Non-pigmented ciliary epithelial cell (primary cell): ENCODE measurements around the gene TET2.

Experiments used
- DNase-seq: peaks from one replicate; pipeline ENCODE4 v3.0.0-alpha.2; 2010; ENCODE audit warnings: low read depth

Gene TET2

DNA sequence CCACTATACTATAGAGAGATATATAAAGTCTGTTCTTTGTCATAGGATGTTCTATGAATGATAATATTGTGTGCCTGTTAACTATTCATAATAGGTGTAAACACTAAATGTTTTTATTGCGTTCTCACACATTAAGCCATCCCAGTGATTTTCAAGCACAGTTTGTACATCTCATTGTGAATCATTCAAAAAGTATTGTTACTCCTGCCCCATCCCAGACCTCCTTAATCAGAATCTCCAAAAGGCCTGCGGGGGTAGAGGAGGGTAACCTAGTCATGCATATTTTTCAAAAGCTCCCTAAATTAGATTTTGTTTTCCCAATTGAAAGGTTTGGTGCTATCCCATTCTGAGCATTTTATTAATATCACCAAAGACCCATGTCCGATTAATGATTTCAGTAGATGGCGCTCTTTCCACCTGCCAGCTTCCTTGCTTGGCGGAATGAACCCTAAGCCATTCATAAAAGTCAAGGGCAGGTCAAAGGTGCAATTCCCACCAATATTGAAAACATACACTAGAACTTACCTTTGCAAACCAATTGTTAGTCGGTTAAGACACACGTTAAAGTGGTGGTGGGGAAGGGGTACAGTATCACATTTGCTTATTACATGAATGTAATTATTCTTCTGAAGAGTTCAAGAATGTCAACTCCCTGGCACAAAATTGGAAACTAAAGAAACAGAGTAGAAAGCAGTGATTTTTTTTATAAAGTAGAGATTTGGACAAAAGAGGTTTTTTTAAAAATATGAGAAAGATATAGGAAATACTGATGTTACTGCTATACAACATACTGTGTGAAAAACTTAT, 5.8 kb upstream of the TET2 start:
- DNase-seq, result no peak

DNA sequence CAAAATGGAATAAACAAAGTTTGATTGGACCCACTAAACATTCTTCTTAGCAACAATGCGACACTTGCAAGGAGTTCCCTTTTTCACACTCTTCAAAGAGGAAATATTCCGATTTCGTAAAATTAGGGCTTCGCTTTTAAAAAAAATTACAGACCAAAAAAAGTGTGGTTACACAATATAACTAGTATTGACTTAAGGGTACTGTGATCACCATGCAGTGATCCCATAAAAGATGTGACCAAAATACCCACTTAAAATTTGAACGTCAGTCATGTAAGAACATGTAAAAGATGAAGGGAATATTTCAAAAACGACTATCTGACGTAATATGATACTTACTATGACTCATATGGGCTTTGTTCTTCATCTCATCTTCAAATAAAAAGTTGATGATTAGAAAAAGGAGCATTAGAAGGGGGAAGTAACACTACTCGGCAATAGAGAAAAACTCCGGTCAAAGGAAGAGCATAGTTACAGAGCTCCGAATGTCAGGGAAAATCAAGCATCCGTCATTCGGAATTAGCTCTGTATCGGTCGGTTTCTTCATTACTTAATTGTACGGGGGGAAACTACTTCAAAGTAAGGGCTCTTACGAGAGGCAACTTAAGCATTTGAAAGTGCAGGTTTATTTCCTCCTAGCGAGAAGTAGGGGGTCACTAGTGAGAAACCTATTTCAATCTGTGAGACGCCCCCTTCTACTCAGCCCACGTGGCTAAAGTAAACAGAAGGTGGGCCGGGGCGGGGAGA, 1.3 kb upstream of the TET2 start:
- DNase-seq, result no peak

DNA sequence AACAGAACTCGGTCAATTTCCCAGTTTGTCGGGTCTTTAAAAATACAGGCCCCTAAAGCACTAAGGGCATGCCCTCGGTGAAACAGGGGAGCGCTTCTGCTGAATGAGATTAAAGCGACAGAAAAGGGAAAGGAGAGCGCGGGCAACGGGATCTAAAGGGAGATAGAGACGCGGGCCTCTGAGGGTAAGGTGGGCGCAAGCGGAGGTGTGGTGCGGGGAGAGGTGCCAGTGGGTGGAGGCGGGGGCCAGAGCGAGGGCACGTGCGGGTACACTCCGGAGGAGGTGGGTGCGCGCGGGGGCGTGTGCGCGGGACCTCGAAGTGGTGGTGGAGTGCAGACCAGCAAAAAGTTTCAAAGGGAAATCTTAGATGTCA, 787 bp upstream of the TET2 start:
- no peak for DNase-seq

DNA sequence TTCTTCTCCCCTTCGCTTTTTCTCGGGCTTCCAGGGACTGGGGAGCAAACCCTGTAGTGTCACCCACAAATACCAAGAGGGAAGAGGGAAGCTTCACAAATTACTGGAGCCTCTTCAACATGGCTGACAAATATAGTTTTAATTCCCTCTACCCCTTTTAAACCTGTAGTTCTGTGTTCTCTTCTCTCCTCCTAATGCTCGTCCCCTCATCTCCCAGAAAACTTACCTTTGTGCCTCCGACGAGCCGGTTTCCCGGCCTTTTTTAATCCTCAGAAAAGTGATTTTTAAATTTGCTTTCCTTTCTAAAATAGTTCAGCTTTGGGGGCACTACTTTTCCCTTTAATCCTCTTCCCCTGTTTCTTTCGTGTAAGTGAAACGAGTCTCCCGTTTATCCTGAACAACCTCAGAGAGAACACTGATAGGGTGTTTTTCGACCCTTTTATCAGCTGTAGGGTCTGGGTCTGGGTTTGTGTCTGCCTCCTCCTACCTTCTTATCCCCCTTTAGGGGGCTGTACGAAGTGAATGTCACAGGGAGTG, 408 bp downstream of the TET2 start:
- no peak for DNase-seq

DNA sequence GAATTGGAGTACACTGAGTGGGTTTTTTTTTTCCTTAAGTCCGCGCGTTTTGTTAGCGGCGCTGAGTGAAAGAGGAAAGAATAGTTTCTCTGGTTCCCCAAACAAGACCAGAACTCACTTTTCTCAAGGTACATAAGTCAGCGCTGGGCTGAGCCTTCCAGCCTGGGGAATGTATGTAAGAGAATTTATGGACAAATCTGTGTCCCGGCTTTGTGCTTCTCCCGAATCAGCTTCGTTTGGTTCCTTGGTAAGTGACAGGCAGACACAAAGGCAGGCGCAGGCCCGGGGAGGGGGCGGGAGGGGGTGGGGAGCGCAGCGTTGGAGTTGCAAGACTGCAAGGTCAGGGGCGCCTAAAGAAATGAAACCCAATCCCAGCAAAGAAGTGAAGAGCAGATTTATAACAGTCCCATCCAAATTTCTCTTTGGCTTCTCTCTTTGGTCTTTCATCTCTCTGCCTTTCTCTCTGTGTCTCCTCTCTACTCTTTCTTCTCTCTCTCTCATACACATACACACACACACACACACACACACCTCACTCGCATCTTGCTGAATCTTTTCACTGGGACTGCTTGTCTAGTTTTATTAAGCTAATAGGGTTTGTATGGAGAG, 981 bp downstream of the TET2 start:
- DNase-seq, result no peak

DNA sequence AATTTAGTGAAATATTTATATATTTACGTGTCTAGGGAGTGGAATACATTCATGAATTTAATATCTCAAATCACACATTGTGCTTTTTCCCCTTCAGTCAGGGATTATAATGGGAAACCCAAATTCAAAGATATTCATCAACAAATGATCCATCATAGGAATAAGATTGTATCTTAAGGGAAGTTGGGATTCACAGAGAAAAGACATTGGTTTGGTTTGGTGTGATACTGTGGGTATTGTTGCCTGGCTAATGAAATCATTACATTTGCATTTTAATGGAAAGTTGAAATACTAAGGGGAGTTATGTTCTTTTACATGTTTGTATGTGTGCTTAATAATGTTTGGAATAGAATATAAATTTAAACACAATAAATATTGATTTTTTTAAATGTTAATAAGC, 1.7 kb downstream of the TET2 start:
- no peak for DNase-seq

DNA sequence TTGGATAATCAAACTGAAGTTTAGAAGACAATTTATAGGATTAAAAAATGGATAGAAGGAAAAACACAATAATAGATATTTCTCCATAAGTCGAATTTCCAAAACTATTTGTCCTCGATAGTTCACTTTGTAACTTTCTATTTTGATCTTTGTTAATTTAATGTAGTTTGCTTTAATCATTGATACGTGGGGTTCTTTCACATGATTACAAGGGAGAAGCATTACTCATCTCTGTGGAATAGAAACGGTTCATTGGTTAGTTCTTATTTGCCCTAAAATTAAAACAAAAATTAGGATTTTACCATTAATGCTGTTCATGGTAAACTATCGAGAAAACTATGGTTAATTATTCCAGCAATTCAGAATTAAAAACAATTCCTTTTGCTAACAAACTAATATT, 2.1 kb downstream of the TET2 start:
- no peak for DNase-seq

DNA sequence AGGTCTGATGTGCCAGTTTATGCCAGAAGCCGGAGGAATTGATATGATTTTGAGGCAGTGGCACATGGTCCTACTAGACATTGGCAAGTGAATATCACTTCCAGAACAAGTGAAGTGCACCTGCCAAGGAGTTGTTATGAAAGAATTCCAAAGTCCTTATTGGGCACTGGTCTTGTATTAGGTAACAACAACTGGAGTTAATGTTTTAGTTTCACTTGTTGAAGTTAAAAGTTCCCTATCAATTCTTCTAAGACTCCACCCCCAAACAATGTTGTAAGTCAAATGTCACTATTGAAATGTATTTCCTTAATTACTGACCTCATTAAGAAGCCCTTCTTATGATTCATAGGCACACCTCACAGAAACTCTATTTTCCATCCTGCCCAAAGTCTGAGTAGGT, 3.1 kb downstream of the TET2 start:
- DNase-seq, result no peak

DNA sequence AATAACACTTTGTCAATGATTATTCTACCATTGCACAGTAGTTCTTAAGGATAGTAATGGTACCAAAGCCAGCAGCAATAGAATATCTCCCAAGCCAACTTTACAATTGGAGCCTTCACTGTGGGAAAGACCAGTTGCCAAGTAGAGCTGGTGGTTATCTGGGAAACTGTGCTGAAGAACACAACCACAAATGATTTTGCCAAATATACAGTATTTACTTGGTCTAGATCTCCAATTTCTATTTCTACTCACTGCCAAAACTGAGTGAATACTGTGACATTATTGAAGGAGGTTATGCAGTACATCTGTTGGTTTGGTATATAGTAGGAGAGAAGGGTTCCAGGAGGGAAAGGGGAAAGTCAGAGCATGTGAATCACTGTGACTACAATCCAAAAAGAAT, 3.8 kb downstream of the TET2 start:
- DNase-seq, result no peak

DNA sequence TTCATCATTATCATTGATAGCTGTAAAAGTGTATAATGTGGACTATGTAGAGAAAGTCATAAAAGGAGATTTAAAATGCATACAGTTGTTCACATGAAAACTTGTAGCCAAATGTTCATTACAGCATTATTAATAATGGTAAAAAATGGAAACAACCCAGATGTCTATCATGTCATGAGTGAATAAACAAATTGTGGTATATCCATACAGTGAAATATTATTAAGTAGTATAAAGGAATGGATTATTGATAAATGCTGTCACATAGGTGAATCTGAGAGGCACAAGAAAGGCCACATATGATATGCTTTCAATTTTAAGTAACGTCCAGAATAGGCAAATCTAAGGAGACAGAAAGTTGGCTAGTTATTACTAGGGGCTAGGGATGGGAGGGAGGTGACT, 7.1 kb downstream of the TET2 start:
- DNase-seq, result no peak

DNA sequence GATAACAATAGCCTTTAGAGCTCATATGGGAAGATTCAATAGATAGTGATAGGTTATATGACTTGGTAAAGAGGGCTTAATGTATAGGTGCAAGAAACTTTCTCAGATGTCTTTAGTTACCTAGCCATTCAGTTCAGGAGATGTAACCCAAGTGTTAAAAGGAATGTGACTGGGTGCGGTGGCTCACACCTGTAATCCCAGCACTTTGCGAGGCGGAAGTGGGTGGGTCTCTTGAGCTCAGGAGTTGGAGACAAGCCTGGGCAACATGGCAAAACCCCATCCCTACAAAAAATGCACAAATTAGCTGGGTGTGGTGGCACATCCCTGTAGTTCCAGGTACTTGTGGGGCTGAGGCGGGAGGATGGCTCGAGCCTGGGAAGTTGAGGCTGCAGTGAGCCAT, 7.9 kb downstream of the TET2 start:
- no peak for DNase-seq

DNA sequence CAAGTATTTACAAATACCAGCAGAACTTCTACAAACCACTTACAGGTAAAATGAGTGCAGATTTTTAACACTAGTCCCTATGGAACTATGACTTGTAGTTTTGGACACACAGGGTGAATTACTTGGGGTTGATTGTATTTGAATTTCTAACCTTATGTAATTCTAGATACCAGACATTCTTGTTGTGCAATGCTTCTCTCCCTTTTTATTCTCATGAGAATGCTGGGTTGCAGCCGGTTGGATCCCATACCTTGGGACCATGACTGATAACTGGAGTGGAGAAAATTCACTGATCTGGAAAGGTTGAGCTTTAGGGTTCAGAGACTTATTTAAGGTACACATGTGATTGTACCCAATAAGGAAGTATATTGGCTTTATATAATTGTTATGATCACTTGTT, 8.8 kb downstream of the TET2 start:
- DNase-seq, result no peak

DNA sequence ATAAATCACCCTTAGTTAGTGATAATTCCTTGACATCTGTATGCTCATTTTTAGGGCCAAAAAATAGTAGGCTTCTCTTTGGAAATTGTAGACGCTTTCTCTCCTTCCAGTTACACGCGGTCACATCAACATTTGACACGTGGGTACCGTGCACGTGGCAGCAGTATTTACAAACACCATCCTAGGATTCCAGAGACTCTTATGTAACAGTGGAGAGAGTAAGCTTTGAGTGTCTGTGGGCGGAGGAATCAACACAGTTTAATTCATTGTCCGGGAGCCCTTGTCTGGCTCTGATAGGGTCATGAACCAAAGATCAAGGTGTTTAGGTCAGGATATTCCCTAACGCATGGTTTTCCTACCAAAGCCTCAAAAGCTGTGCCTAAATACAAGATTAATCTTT, 12.2 kb downstream of the TET2 start:
- no peak for DNase-seq

DNA sequence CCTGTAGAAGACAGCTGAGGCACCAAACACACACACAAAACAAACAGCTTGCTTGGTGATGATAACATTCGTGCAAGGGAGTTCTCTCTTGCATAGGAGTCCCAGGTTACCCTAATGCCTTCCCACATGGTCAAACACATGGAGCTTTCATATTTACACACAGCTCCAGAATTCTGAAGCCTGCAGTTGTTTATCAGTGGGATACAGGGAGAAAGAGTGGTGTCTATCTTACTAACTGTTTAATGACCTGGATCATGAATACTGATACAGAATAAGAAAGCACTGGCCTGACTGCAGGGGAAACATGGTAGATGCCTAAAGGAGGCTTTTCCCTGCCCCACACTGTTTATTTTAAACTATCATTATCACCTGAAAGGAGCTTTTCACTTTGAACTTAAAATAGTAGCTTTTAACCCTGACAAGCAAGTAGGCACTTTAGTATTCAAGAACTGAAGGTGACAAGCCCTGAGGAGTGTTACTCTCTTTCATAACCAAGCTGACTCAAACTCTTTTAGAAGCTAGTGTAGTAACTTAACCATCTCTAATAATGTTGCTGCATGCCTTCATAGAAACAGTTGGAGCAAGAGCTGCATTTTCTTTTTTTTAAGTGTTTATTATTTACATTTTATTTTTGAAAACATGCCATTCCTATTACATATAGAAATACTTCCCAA, 15.6 kb downstream of the TET2 start:
- DNase-seq, result no peak

DNA sequence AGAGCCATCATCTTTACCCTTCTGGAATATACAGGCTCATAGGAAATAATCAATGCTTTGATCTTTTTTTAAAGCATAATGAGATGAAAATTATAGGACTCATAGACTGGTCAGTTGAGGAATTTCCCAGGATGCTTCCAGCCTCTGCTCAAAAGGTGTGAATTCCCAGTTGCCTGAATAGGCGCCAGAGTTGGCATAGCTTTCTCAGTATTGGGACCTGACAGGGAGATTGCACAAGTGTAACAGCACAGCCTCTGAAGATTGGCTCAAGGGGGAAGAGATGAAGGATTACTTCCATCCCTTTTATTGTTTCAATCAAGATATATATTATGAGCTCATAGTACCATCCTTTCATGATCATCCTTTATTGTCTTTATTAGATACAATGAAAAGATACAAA, 17.9 kb downstream of the TET2 start:
- no peak for DNase-seq

DNA sequence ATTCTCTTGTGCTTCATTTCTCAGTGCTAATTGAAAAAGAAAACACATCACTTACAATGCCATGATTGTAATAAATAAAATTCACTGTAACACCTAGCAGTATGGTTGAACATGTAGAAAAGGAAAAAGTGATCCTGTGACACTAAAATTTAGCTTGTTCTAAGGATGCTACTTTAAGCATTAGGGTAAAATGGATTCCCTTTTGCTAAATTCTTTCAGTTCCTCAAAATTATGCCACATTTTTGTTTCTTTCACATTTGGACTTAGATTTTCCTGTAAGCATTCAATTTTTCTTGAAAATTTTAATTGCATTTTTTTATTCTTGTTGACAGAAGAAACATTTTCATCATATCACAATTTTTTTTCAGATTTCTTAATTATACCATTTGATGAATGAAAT, 19.4 kb downstream of the TET2 start:
- DNase-seq, result no peak

DNA sequence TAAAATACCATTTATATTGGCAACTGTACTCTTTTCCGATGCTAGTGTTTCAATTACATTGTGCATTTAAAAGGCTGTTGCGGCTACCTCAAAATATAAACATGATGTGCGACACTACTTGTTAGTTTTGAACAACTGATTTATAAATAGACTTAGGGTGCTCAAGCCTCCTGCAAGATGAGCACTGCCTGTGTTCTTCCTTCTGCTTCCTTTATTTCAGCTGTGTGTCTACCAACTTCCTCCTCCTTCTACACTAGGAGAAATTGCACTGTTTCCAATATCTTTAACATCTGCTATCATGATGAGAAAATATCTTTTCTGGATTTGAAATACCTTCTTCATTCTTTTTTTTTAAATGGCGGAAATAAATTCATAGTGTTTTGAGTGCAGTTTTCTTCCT, 24.0 kb downstream of the TET2 start:
- no peak for DNase-seq

DNA sequence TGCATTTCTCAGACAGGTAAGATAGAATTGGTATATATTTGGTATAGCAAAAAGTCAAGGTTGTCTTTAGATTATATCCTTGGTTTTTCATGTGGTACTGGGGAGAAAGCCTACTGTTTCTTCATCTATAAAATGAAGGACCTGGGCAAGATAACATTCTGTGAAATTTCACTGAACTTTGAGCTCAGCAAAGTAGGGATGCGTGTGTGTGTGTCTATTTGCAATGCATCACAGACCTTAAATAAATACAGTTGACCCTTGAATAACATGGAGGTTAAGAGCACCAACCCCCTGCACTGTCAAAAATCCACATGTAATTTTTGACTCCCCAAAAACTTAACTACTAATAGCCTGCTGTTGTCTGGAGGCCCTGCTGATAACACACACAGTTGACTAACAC, 25.2 kb downstream of the TET2 start:
- no peak for DNase-seq

DNA sequence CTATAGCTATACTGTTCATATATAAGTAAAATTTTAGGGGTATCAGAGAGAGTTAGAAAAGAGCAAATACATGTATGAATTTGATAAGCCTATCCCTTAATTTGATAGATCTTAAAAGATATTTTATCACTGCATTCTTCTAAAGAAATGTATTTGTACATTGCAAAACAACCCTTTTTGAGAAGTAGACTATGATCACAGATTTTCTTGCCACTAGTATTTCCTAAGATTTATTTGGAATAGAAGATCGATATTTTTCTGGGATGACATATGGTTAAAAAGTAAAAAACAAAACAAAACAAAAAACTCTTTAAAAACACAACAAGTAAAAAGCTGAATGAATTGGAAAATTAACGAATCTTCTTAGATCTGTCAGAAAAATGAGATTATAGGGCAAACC, 27.4 kb downstream of the TET2 start:
- no peak for DNase-seq

DNA sequence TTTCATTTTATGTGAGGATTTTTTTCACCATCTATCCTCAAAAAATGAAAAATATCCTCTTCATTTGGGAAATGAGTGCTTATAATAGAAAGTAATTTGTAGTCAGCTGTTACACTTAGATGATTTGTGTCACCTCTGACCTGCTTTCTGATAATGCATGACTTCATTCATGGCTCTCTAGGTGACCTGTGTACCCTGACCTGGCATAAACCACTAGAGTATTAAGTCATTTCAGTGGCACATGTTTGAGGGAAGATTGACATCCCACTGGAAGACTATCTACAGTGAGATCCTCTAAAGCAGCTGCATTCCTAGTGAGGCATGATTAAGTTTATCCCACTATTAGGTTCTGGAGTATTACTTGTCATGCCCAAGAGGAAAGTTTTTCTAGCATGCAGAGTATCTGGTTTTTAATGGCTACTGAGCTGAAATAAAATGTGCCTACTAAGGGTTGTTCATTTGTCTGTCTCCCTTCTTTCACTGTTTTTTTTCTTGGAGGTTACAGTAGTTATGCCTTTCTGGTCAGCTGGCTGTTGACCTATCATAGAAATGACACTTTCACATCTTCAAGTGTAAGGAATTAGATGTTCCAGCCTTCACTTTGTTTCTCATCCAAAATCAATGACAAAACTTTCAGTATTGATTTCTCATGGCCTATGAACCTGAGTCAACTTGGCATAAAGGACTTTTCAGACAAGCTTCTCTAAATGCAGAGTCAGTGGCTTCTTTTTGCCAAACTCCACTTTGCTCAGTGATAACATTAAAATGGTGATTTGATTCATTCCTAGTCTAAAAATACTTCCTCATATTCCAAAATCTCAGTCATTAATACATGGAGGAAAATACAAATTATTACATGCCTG, 33.1 kb downstream of the TET2 start:
- DNase-seq, result no peak

DNA sequence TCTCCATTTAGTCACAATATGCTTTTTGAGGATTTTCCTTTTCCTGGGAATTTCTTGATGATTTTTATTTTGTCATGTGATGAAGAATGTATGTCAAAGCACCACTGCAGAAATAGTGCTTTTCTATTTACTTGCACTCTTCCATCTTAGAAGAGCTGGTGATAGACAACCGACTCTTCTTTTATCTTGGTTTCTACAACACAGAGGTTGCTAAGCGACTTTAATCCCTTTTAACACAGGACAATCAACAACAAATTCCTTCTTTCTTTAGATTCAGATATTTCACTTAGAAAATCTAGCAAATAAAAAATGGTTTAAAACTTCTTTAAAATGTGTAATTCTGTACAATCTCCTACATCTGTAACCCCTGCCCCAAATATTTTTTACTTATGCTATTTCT, 34.6 kb downstream of the TET2 start:
- DNase-seq, result no peak

DNA sequence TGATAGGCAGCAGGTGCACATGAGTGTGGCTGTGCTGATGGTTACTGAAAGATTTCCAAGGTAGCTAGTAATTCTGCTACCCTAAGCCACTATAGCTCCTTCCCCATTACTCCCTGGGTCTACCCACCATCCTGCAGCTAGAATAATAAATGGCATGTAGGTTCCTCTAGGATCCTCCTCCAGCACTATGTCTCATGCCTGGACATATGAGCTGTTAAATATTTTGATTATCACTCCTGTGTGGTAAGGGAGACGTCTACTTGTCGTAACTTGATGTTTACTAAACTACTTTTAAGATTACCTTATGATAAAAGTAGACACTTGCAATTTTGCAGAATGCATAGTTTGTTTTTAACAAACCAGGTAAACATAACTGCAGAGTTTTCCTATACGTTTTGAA, 35.5 kb downstream of the TET2 start:
- DNase-seq, result no peak
